K562 (cell line): ENCODE measurements around the gene SYNPR. TPM values are rescaled to one million over a fixed set of nuclear protein-coding genes. Genes with fewer than 3 reads are reported as not detected.
A peak's percentile ranks its signal among the peaks of the same experiment; 100 is the strongest.

Source experiments
- ATAC-seq: fragments of 200-7000 bp; cut with Tn5 transposase; 3 replicates; pipeline ENCODE4 v1.9.1; 2020; ENCODE audit warnings: moderate library complexity
- BruUV-seq: library from RNA; stranded (reverse); fragments of 400-500 nt; replicated peaks from 2 replicates; lab custom pipeline; 2021; lab: Mats Ljungman, UMichigan
- CTCF ChIA-PET: fragments of 300-600 bp; formaldehyde crosslinking; extraction: SDS; loops from one replicate; lab custom pipeline; 2021; ENCODE audit warnings: low intra/inter-chr PET ratio; lab: Yijun Ruan, JAX
- POLR2A ChIA-PET: fragments of 300-600, 350-650 bp; sonication (Branson Sonifier 250); formaldehyde crosslinking; extraction: SDS; loops from one replicate; lab custom pipeline; 2021; ENCODE audit warnings: antibody characterized with exemption, inconsistent platforms; lab: Yijun Ruan, JAX
- DNase-seq, 4 experiments: peaks; one replicate each; pipeline versions ENCODE4 v3.0.0 to v3.0.0-alpha.2; 2011 to 2018; ENCODE audit warnings: low spot score in 3 of 4, mixed read lengths in 3 of 4; ENCODE audit errors: extremely low read depth in 1 of 4
- FAIRE-seq: peaks from 2 replicates; lab custom pipeline; 2011; peaks lifted over from hg19 to GRCh38; lab: Jason Lieb, UNC
- H2AFZ ChIP-seq: 2 replicates; pipeline ENCODE4 v1.6.0; 2011; ENCODE audit warnings: low read depth, low read length, control low read depth, inconsistent platforms
- H3K27ac ChIP-seq: fragments of 200-600 bp; 3 replicates; pipeline ENCODE4 v1.8.0; 2011; ENCODE audit warnings: low read depth, mild to moderate bottlenecking, control low read depth, inconsistent platforms, low read length, moderate library complexity, mixed read lengths; ENCODE audit errors: extremely low read depth
- H3K27me3 ChIP-seq, 2 experiments: fragments of 300-600 bp in 1 of 2; 2 replicates in 1 of 2; 3 replicates in 1 of 2; pipeline versions ENCODE4 v1.6.0 to v1.8.0; 2011; ENCODE audit warnings: inconsistent platforms in 2 of 2, low read length in 2 of 2, mild to moderate bottlenecking in 1 of 2, mixed read lengths in 1 of 2, moderate library complexity in 1 of 2; ENCODE audit not compliant: control insufficient read depth in 2 of 2, insufficient read depth in 2 of 2
- H3K36me3 ChIP-seq: fragments of 300-600 bp; 3 replicates; pipeline ENCODE4 v1.8.0; 2011; ENCODE audit warnings: mild to moderate bottlenecking, low read length, inconsistent platforms; ENCODE audit not compliant: control insufficient read depth, insufficient read depth
- H3K4me1 ChIP-seq, 2 experiments: fragments of 200-600 bp in 1 of 2; replicated peaks in 1 of 2; 2 replicates in 1 of 2; 3 replicates in 1 of 2; pipeline versions ENCODE4 v1.5.1 to v1.8.0; 2011; ENCODE audit warnings: inconsistent platforms in 2 of 2, low read length in 2 of 2, mild to moderate bottlenecking in 1 of 2, mixed read lengths in 1 of 2, moderate library complexity in 1 of 2; ENCODE audit not compliant: control insufficient read depth in 2 of 2, insufficient read depth in 2 of 2
- H3K4me2 ChIP-seq: 2 replicates; pipeline ENCODE4 v1.6.1; 2011; ENCODE audit warnings: low read length, control low read depth, inconsistent platforms, mixed read lengths; ENCODE audit not compliant: insufficient read depth
- H3K4me3 ChIP-seq: fragments of 200-600 bp; sonication (generic), shearing (Covaris generic); 2 replicates; pipeline ENCODE4 v1.5.1; 2016; ENCODE audit warnings: control low read depth, inconsistent platforms
- H3K79me2 ChIP-seq: fragments of 200-600 bp; 3 replicates; pipeline ENCODE4 v1.8.0; 2011; ENCODE audit warnings: low read length, inconsistent platforms; ENCODE audit not compliant: control insufficient read depth, insufficient read depth
- H3K9ac ChIP-seq, 2 experiments: 2 replicates each; pipeline versions ENCODE4 v1.6.0 to v1.6.1; 2011; ENCODE audit warnings: low read depth in 2 of 2, low read length in 2 of 2, control low read depth in 1 of 2, inconsistent platforms in 1 of 2, mild to moderate bottlenecking in 1 of 2, mixed read lengths in 1 of 2; ENCODE audit not compliant: insufficient read depth in 1 of 2
- H3K9me1 ChIP-seq: one replicate; pipeline ENCODE4 v1.6.0; 2011; ENCODE audit warnings: inconsistent platforms, mild to moderate bottlenecking, low read length, moderate library complexity; ENCODE audit not compliant: control insufficient read depth, insufficient read depth
- H3K9me3 ChIP-seq: replicated peaks from 2 replicates; pipeline ENCODE4 v1.5.1; 2011; ENCODE audit warnings: low read depth, low read length, inconsistent platforms; ENCODE audit not compliant: control insufficient read depth, insufficient read depth
- H4K20me1 ChIP-seq: replicated peaks from 2 replicates; pipeline ENCODE4 v1.6.1; 2011; ENCODE audit warnings: low read length, inconsistent platforms, mixed read lengths; ENCODE audit not compliant: control insufficient read depth, insufficient read depth
- HDAC2 ChIP-seq: fragments of 450-650 bp; IDR thresholded peaks from 2 replicates; pipeline ENCODE4 v1.6.1; 2016; ENCODE audit warnings: mild to moderate bottlenecking
- MAZ ChIP-seq, 2 experiments: fragments of 450-650 bp in 1 of 2; sonication (generic) in 1 of 2; formaldehyde crosslinking; IDR thresholded peaks in 1 of 2; conservative IDR thresholded peaks in 1 of 2; 2 replicates each; pipeline versions ENCODE4 v1.4.0 to v1.5.0; 2020; ENCODE audit warnings: mild to moderate bottlenecking in 1 of 2, missing genetic modification reagents in 1 of 2
- NR2F6 ChIP-seq: fragments of 450-650 bp; formaldehyde crosslinking; IDR thresholded peaks from 2 replicates; pipeline ENCODE4 v1.4.0; 2020; ENCODE audit warnings: mild to moderate bottlenecking
- WGBS: fragments of 100-300 bp; shearing (Covaris generic); methylation state at CpG from one replicate; pipeline ENCODE4 v1.1.6; 2016; ENCODE audit warnings: low coverage, mixed read lengths; ENCODE audit not compliant: insufficient coverage; ENCODE audit errors: missing lambda C conversion rate; 5-methylcytosine and 5-hydroxymethylcytosine counted together
- in situ Hi-C: fragments of 300-500 bp; cut with MboI; formaldehyde crosslinking; loops from 4 replicates; pipeline ENCODE4 v1.15.0; 2018; ENCODE audit warnings: inconsistent platforms, mixed read lengths
- intact Hi-C: fragments of 100-400 bp; cut with micrococcal nuclease; formaldehyde crosslinking; loops from 2 replicates; pipeline ENCODE4 v1.14.2; 2022
- polyA plus RNA-seq, 8 experiments: library from polyadenylated mRNA; depleted of rRNA in 4 of 8; stranded (reverse) in 5 of 8; unstranded in 3 of 8; fragments of >200 nt; fragmentation: Nextera tagmentation in 2 of 8; fragmentation: Illumina TruSeq in 1 of 8; extraction: Ambion mirVana in 2 of 8; extraction: Trizol in 1 of 8; gene quantifications; 2 replicates each; pipeline versions ENCODE4 v1.2.1 to v1.2.3, GENCODE V29; 2011 to 2014; ENCODE audit warnings: inconsistent platforms in 1 of 8, missing spikeins in 1 of 8
- total RNA-seq, 7 experiments: library from RNA; depleted of rRNA in 6 of 7; stranded (reverse); fragments of >200 nt in 6 of 7; fragmentation: Illumina TruSeq in 2 of 7; extraction: Trizol in 2 of 7; gene quantifications; 2 replicates each; pipeline versions ENCODE4 v1.2.1 to v1.2.3, GENCODE V29; 2011 to 2021; ENCODE audit warnings: low replicate concordance in 1 of 7
- TF ChIP-seq, protein P1 (sequence below), 3 experiments: fragments of 200-800 bp in 1 of 3; fragments of 250-450 bp in 1 of 3; fragments of 450-650 bp in 1 of 3; sonication (Bioruptor Pico) in 1 of 3; sonication (Bioruptor generic) in 1 of 3; formaldehyde crosslinking in 1 of 3; IDR thresholded peaks; 2 replicates each; pipeline versions ENCODE4 v1.6.1 to v1.8.0; 2016 to 2022; ENCODE audit warnings: mild to moderate bottlenecking in 2 of 3, missing genetic modification characterization in 2 of 3, missing compliant biosample characterization in 1 of 3, moderate library complexity in 1 of 3

The SYNPR gene
- total and polyA plus RNA-seq, 9 of the 15 experiments (the other 6 are each of a cell fraction or from before 2014, with no cell fraction given), result not detected

DNA sequence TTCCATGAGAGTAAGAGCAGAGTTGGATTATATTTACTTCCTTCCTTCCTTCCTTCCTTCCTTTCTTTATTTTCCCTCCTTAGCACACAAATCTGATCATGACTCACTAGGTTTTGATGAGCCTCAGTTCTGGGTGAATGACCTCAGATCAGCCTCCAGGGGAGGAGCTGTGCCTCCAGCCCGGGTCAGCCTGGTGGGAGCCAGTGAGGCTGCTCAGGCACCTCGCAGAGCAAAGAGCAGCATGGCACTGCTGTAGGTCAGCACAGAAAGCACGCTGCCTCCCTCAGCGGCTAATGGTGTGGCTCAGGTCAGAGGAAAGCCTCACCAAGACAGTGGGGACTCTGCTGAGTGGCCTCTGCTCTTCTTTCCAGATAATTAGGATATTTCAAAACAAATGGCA lies 108.5 kb downstream of the SYNPR start:
- Histone ChIP-seq H3K36me3 (no peaks in the 10 kb centered on the region), H3K9me1 (no peaks in the 10 kb centered on the region), H3K9me3 (no peaks in the 10 kb centered on the region), H3K27ac (no peak overlapping the region), H3K4me3 (no peak overlapping the region), H3K4me1 (no peaks in the 10 kb centered on the region), H3K4me2 (no peak overlapping the region), H3K27me3 (no peaks in the 10 kb centered on the region), H4K20me1 (no peaks in the 10 kb centered on the region), H3K79me2 (no peaks in the 10 kb centered on the region), H2AFZ (no peak overlapping the region), H3K9ac (no peak overlapping the region)
- DNase-seq (no peak), FAIRE-seq (no peak), ATAC-seq (no peak)
- in situ Hi-C loops, result no loop called here
- no TSS peak for BruUV-seq
- ChIA-PET CTCF (no interaction called here), POLR2A (no interaction called here)
- intact Hi-C loops, result no loop called here
- TF ChIP-seq HDAC2, result no peak
- TF ChIP-seq, protein P1, sequence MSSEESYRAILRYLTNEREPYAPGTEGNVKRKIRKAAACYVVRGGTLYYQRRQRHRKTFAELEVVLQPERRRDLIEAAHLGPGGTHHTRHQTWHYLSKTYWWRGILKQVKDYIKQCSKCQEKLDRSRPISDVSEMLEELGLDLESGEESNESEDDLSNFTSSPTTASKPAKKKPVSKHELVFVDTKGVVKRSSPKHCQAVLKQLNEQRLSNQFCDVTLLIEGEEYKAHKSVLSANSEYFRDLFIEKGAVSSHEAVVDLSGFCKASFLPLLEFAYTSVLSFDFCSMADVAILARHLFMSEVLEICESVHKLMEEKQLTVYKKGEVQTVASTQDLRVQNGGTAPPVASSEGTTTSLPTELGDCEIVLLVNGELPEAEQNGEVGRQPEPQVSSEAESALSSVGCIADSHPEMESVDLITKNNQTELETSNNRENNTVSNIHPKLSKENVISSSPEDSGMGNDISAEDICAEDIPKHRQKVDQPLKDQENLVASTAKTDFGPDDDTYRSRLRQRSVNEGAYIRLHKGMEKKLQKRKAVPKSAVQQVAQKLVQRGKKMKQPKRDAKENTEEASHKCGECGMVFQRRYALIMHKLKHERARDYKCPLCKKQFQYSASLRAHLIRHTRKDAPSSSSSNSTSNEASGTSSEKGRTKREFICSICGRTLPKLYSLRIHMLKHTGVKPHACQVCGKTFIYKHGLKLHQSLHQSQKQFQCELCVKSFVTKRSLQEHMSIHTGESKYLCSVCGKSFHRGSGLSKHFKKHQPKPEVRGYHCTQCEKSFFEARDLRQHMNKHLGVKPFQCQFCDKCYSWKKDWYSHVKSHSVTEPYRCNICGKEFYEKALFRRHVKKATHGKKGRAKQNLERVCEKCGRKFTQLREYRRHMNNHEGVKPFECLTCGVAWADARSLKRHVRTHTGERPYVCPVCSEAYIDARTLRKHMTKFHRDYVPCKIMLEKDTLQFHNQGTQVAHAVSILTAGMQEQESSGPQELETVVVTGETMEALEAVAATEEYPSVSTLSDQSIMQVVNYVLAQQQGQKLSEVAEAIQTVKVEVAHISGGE (CRISPR knock-in tag; IDR thresholded peaks at IDR 0.05), result 0 out of 6 replicates have a peak, but pooled peaks of 1 of the 3 experiments have one; percentile 5
- TF ChIP-seq MAZ (CRISPR knock-in tag; conservative IDR thresholded peaks at IDR 0.05 in 1 of 2, IDR thresholded peaks at IDR 0.05 in 1 of 2), result no peak
- no peak for TF ChIP-seq NR2F6
- WGBS, result 0% methylated on average over 4 of the region's 4 CpGs
